Neural crest cell (in vitro differentiated cells): Measurements from ENCODE around the gene DUS1L. TPM values are rescaled to one million over a fixed set of nuclear protein-coding genes. Genes with fewer than 3 reads are reported as not detected.

ENCODE experiments used
- DNase-seq: peaks from one replicate; pipeline ENCODE4 v3.0.0; 2021; ENCODE audit warnings: low read depth, mixed read lengths, low spot score
- H3K27ac Mint-ChIP-seq: one replicate; pipeline ENCODE4 v1.8.0; 2021; ENCODE audit warnings: mild to moderate bottlenecking, mixed read lengths; ENCODE audit not compliant: unreplicated experiment
- H3K27me3 Mint-ChIP-seq: 2 replicates; pipeline ENCODE4 v1.8.0; 2021; ENCODE audit warnings: low read depth, mild to moderate bottlenecking, mixed read lengths
- H3K36me3 Mint-ChIP-seq: 2 replicates; pipeline ENCODE4 v1.8.0; 2021; ENCODE audit warnings: low read depth, mild to moderate bottlenecking, mixed read lengths
- H3K4me1 Mint-ChIP-seq: 2 replicates; pipeline ENCODE4 v1.8.0; 2021; ENCODE audit warnings: mixed read lengths
- H3K4me3 Mint-ChIP-seq: one replicate; pipeline ENCODE4 v1.8.0; 2021; ENCODE audit warnings: mild to moderate bottlenecking, mixed read lengths
- H3K9me3 Mint-ChIP-seq: 2 replicates; pipeline ENCODE4 v1.8.0; 2021; ENCODE audit warnings: mixed read lengths
- CTCF ChIP-seq: fragments of 200-600 bp; sonication (generic); conservative IDR thresholded peaks from 2 replicates; pipeline ENCODE4 v1.5.0; 2021; ENCODE audit warnings: antibody characterized with exemption, mild to moderate bottlenecking
- total RNA-seq: library from RNA; stranded (reverse); gene quantifications from 2 replicates; pipeline ENCODE4 v1.2.1, GENCODE V29; 2021

Gene DUS1L
- total RNA-seq, 1 donor from 2014 or later: 131 TPM

DNA sequence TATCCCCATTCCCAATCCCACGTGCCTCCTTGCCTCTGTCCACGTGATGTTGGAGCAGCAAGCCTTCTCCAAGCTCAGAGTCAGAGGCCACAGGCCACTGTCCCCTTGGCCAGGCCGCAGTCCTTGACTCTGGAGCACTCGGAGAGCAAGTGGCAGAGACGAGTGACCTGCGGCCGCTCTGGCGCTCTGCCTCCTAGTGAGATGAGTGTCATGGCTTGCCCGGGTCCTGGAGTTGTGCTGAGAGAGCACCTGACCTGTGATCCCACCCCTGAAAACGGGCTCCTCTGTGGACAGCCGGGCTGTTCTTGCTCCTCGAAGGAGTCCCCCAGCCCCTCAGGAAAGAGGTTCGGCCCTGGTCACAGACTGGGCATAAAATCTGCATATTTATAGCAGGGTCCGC is 42.4 kb upstream of the DUS1L start:
- no peak overlapping the region for H3K27ac Mint-ChIP-seq

DNA sequence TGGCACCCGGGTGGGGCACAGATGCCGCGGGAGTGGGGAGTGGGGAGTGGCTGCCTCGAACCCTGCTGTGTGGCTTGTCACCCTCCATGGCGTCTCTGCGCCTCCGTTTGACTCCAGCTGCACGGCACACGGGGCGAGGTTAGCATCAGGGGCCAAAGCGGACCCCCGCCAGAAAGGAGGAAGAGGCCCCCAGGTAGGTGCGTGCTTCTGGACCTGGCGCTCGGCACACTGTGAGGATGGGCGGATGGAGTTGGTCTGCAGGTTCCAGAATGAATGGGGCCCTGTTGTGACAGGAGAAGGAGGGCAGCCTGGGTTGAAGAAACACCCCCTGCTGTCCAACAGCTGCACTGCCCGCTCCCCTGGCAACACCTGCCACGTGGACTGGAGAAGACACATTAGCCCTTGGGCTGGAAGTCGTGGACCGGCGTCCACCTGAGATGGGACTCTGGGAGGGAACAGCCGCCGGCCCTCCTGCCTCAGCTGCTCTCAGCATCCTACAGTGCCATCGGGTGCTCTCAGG is 41.8 kb upstream of the DUS1L start:
- peak; percentile 26 for TF ChIP-seq CTCF
- Mint-ChIP-seq H3K4me1 (peaks cover 51% of the 10 kb centered on the region), H3K27ac (no peak overlapping the region)

More for the DNA sequence above, 42.4 kb upstream of the DUS1L start:
- peak overlapping the region; percentile 56 for H3K4me3 Mint-ChIP-seq
- H3K4me1 Mint-ChIP-seq: peaks cover 46% of the 10 kb centered on the region
- no peak for TF ChIP-seq CTCF
- peaks cover 7% of the 10 kb centered on the region for H3K27me3 Mint-ChIP-seq
- DNase-seq: no peak
- H3K9me3 Mint-ChIP-seq: no peaks in the 10 kb centered on the region
- peaks cover 3% of the 10 kb centered on the region for H3K36me3 Mint-ChIP-seq

GRCh38 chr17:82106688-82107305 is 41.2 kb upstream of the DUS1L start:
- Mint-ChIP-seq H3K4me1 (peaks cover 54% of the 10 kb centered on the region), H3K9me3 (no peaks in the 10 kb centered on the region), H3K27me3 (peaks cover 7% of the 10 kb centered on the region), H3K4me3 (peak overlapping the region; percentile 64), H3K36me3 (peaks cover 3% of the 10 kb centered on the region), H3K27ac (peak overlapping the region; percentile 84)
- no peak for TF ChIP-seq CTCF
- no peak for DNase-seq

More for the DNA sequence above, 41.8 kb upstream of the DUS1L start:
- H3K9me3 Mint-ChIP-seq: no peaks in the 10 kb centered on the region
- DNase-seq: no peak
- H3K36me3 Mint-ChIP-seq: peaks cover 3% of the 10 kb centered on the region
- no peak overlapping the region for H3K4me3 Mint-ChIP-seq
- peaks cover 7% of the 10 kb centered on the region for H3K27me3 Mint-ChIP-seq

DNA sequence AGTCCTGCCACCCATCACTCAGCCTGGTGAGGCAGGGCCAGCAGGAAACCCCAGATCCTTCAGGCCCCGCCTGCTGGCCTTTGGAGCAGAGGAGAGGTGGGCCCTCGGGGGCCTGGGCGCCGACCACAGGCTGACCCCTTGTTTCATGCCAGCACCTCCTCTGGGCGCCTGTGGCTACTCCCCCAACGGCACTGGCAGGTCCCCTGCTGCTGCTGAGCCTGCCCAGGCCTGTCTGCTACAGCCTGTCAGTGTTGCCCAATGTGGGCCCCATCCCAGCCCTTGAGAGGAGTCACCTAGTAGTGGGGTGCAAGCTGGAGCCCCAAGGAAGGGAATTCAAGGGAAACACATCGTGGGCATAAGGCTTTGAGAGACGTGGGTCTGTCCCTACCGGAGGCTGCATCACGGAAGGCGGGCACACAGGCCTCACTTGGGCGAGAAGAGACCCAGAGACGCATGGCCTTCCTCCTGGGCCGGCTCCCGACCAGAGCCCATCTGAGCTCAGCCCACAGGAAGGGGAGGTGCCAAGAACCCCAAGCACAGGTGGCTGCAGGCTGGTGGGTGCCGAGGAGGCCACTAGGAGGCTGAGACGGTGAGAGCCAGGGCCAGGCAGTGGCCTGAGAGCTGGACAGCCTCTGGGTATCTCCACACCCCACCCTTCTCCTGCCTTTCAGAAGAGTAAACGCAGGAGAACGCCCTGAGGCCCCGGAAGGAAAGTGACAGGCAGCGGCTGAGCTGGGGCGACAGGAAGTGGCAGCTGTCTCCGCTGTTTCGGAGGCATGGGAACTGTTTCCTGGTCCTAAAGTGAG is 40.5 kb upstream of the DUS1L start:
- peak; percentile 56 for TF ChIP-seq CTCF
- Mint-ChIP-seq H3K27me3 (peaks cover 7% of the 10 kb centered on the region), H3K36me3 (peaks cover 3% of the 10 kb centered on the region), H3K4me1 (peaks cover 54% of the 10 kb centered on the region), H3K27ac (peak overlapping the region; percentile 84), H3K9me3 (no peaks in the 10 kb centered on the region), H3K4me3 (peak overlapping the region; percentile 64)
- peak; percentile 51 for DNase-seq

DNA sequence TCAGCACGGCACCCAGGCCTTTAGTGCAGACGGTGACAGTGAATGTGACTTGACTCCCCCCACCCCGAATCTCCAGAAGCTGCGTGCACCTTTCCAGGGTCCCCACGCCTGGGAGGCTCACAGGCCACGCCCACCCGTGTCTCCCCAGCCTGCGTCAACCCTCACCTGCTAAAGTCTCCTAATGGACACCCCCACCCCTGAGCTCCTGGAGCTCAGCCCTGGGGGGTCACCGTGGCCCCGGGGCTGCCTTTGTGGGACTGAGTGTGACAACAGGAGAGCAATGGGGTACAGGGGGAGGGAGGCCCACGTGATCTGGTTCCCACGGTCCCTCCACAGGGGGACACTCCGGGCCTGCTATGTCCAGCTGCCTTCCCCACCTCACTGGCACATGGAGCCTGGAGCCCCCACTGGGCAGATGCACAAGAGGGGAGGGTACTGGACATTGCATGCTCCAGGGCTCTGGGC is 39.8 kb upstream of the DUS1L start:
- no peak for TF ChIP-seq CTCF
- Mint-ChIP-seq H3K36me3 (peaks cover 3% of the 10 kb centered on the region), H3K27ac (no peak overlapping the region), H3K9me3 (no peaks in the 10 kb centered on the region), H3K4me3 (peak overlapping the region; percentile 67), H3K27me3 (peaks cover 7% of the 10 kb centered on the region), H3K4me1 (peaks cover 54% of the 10 kb centered on the region)
- no peak for DNase-seq
